H1 (cell line): ENCODE data around the gene TRIM31. TPM values are rescaled to one million over a fixed set of nuclear protein-coding genes. Genes with fewer than 3 reads are reported as not detected.

Experiments used
- CTCF ChIA-PET: fragments of 300-600 bp; sonication (Branson Sonifier 250); formaldehyde crosslinking; loops from one replicate; lab custom pipeline; 2021; ENCODE audit not compliant: partially characterized antibody; lab: Charles Lee
- POLR2A ChIA-PET: fragments of 300-600 bp; sonication (Branson Sonifier 250); formaldehyde crosslinking; loops from one replicate; lab custom pipeline; 2021; ENCODE audit warnings: inconsistent platforms; ENCODE audit not compliant: partially characterized antibody; lab: Charles Lee
- DNase-seq, 2 experiments: peaks; one replicate each; pipeline versions ENCODE4 v3.0.0 to v3.0.0-alpha.2; 2010 to 2022; ENCODE audit warnings: low spot score in 2 of 2, low read depth in 1 of 2, mixed read lengths in 1 of 2
- FAIRE-seq: peaks from 2 replicates; lab custom pipeline; 2011; peaks lifted over from hg19 to GRCh38; lab: Jason Lieb, UNC
- H2AFZ ChIP-seq: 2 replicates; pipeline ENCODE4 v1.8.1; 2012; ENCODE audit warnings: low read length, inconsistent platforms
- H2AK5ac ChIP-seq: 2 replicates; pipeline ENCODE4 v1.6.1; 2013; ENCODE audit warnings: low read depth, low read length
- H2BK120ac ChIP-seq: replicated peaks from 2 replicates; pipeline ENCODE3; 2013; ENCODE audit warnings: low read depth, low read length, inconsistent platforms
- H2BK12ac ChIP-seq: 2 replicates; pipeline ENCODE4 v1.6.1; 2013; ENCODE audit warnings: low read depth, low read length
- H2BK15ac ChIP-seq: 2 replicates; pipeline ENCODE4 v1.6.1; 2013; ENCODE audit warnings: low read length
- H2BK20ac ChIP-seq: 2 replicates; pipeline ENCODE4 v1.6.1; 2013; ENCODE audit warnings: low read length
- H2BK5ac ChIP-seq: 2 replicates; pipeline ENCODE4 v1.6.1; 2013; ENCODE audit warnings: low read depth, low read length
- H3K14ac ChIP-seq: 2 replicates; pipeline ENCODE4 v1.6.1; 2013; ENCODE audit warnings: inconsistent platforms; ENCODE audit not compliant: insufficient read length
- H3K18ac ChIP-seq: 2 replicates; pipeline ENCODE4 v1.6.1; 2013; ENCODE audit warnings: low read length; ENCODE audit errors: extremely low read depth
- H3K23ac ChIP-seq: 2 replicates; pipeline ENCODE4 v1.6.1; 2013; ENCODE audit warnings: inconsistent platforms; ENCODE audit not compliant: insufficient read length
- H3K23me2 ChIP-seq: 2 replicates; pipeline ENCODE4 v1.6.1; 2013; ENCODE audit warnings: low read depth, low read length
- H3K27ac ChIP-seq: 2 replicates; pipeline ENCODE4 v1.6.1; 2011; ENCODE audit warnings: low read depth, low read length, inconsistent platforms
- H3K27me3 ChIP-seq, 4 experiments: replicated peaks in 1 of 4; 1 replicate in 1 of 4; 2 replicates in 3 of 4; pipeline versions ENCODE4 v1.6.1 to v1.8.1; 2011 to 2013; ENCODE audit warnings: low read length in 3 of 4, mild to moderate bottlenecking in 3 of 4, inconsistent platforms in 2 of 4, mixed read lengths in 2 of 4, moderate library complexity in 1 of 4; ENCODE audit not compliant: control insufficient read depth in 3 of 4, insufficient read depth in 3 of 4; ENCODE audit errors: extremely low read depth in 1 of 4
- H3K36me3 ChIP-seq, 4 experiments: 2 replicates each; pipeline versions ENCODE4 v1.6.1 to v1.8.1; 2011 to 2013; ENCODE audit warnings: mild to moderate bottlenecking in 4 of 4, low read length in 3 of 4, moderate library complexity in 2 of 4, control low read depth in 1 of 4, inconsistent platforms in 1 of 4; ENCODE audit not compliant: insufficient read depth in 4 of 4, control insufficient read depth in 2 of 4
- H3K4ac ChIP-seq: replicated peaks from 2 replicates; pipeline ENCODE3; 2013; ENCODE audit warnings: low read length, low read depth, mixed read lengths, inconsistent platforms; ENCODE audit not compliant: insufficient read length
- H3K4me1 ChIP-seq, 4 experiments: replicated peaks in 1 of 4; 1 replicate in 1 of 4; 2 replicates in 3 of 4; pipeline versions ENCODE4 v1.6.1 to v1.8.1; 2011 to 2013; ENCODE audit warnings: low read length in 3 of 4, inconsistent platforms in 2 of 4, mixed read lengths in 1 of 4; ENCODE audit not compliant: insufficient read depth in 4 of 4, control insufficient read depth in 3 of 4
- H3K4me2 ChIP-seq, 2 experiments: 2 replicates each; pipeline versions ENCODE4 v1.6.1 to v1.8.1; 2011 to 2013; ENCODE audit warnings: low read depth in 2 of 2, low read length in 2 of 2, control low read depth in 1 of 2, inconsistent platforms in 1 of 2, mild to moderate bottlenecking in 1 of 2; ENCODE audit not compliant: insufficient read depth in 1 of 2
- H3K4me3 ChIP-seq, 4 experiments: fragments of 200-600, 300-600 bp in 1 of 4; sonication (generic), shearing (Covaris generic), sonication (Bioruptor Twin) in 1 of 4; 2 replicates each; pipeline versions ENCODE4 v1.5.1 to v1.8.1; 2011 to 2016; ENCODE audit warnings: low read length in 4 of 4, low read depth in 3 of 4, control low read depth in 2 of 4, inconsistent platforms in 2 of 4, mild to moderate bottlenecking in 2 of 4, mixed read lengths in 1 of 4, moderate library complexity in 1 of 4; ENCODE audit not compliant: insufficient read depth in 2 of 4; ENCODE audit errors: extremely low read depth in 1 of 4
- H3K56ac ChIP-seq: replicated peaks from 2 replicates; pipeline ENCODE3; 2013; ENCODE audit warnings: low read depth, mild to moderate bottlenecking, mixed read lengths, low read length, inconsistent platforms; ENCODE audit not compliant: insufficient read length
- H3K79me1 ChIP-seq: 2 replicates; pipeline ENCODE4 v1.6.1; 2013; ENCODE audit warnings: low read depth, low read length, control low read depth
- H3K79me2 ChIP-seq, 2 experiments: 2 replicates each; pipeline versions ENCODE4 v1.6.1 to v1.8.1; 2012 to 2013; ENCODE audit warnings: low read length in 2 of 2, mild to moderate bottlenecking in 2 of 2, inconsistent platforms in 1 of 2; ENCODE audit not compliant: insufficient read depth in 2 of 2, control insufficient read depth in 1 of 2
- H3K9ac ChIP-seq, 4 experiments: replicated peaks in 1 of 4; 1 replicate in 1 of 4; 2 replicates in 3 of 4; pipeline versions ENCODE4 v1.6.1 to v1.8.1; 2011 to 2013; ENCODE audit warnings: low read depth in 3 of 4, low read length in 3 of 4, control low read depth in 2 of 4, mild to moderate bottlenecking in 2 of 4, moderate library complexity in 2 of 4, inconsistent platforms in 1 of 4; ENCODE audit errors: extremely low read depth in 1 of 4
- H3K9me3 ChIP-seq, 2 experiments: 2 replicates each; pipeline versions ENCODE4 v1.6.1 to v1.8.1; 2012 to 2013; ENCODE audit warnings: mild to moderate bottlenecking in 2 of 2, moderate library complexity in 2 of 2, control low read depth in 1 of 2, inconsistent platforms in 1 of 2, low read depth in 1 of 2, low read length in 1 of 2, mixed read lengths in 1 of 2; ENCODE audit not compliant: insufficient read depth in 2 of 2
- H4K20me1 ChIP-seq, 2 experiments: replicated peaks in 1 of 2; 2 replicates each; pipeline versions ENCODE3 to v1.8.1; 2011 to 2013; ENCODE audit warnings: inconsistent platforms in 2 of 2, low read length in 2 of 2, mild to moderate bottlenecking in 1 of 2; ENCODE audit not compliant: insufficient read depth in 2 of 2, control insufficient read depth in 1 of 2
- H4K5ac ChIP-seq: 2 replicates; pipeline ENCODE4 v1.6.1; 2013; ENCODE audit warnings: low read length, low read depth, mixed read lengths, inconsistent platforms; ENCODE audit not compliant: insufficient read length
- H4K8ac ChIP-seq: 2 replicates; pipeline ENCODE4 v1.8.0; 2013; ENCODE audit warnings: mild to moderate bottlenecking, moderate library complexity, low read length, inconsistent platforms; ENCODE audit not compliant: insufficient read depth; ENCODE audit errors: extremely low read depth
- H4K91ac ChIP-seq: replicated peaks from 2 replicates; pipeline ENCODE3; 2013; ENCODE audit warnings: low read length, mixed read lengths, inconsistent platforms; ENCODE audit not compliant: insufficient read length
- CBX8 ChIP-seq: fragments of 300-800, 300-1000 bp; sonication (generic); IDR thresholded peaks from 2 replicates; pipeline ENCODE4 v1.7.1; 2016; ENCODE audit warnings: low read depth, low read length, borderline replicate concordance
- EGR1 ChIP-seq: IDR thresholded peaks from 2 replicates; pipeline ENCODE4 v1.6.1; 2011; ENCODE audit warnings: low read depth, low read length, borderline replicate concordance
- GABPA ChIP-seq: IDR thresholded peaks from 2 replicates; pipeline ENCODE4 v1.6.1; 2011; ENCODE audit warnings: mild to moderate bottlenecking, low read length, moderate library complexity, borderline replicate concordance; ENCODE audit not compliant: insufficient read depth
- PHF8 ChIP-seq: fragments of 200-600 bp; sonication (generic); conservative IDR thresholded peaks from 2 replicates; pipeline ENCODE4 v1.7.1; 2012; ENCODE audit warnings: low read depth, mild to moderate bottlenecking, inconsistent platforms, low read length, moderate library complexity
- POLR2AphosphoS5 ChIP-seq: IDR thresholded peaks from 2 replicates; pipeline ENCODE4 v1.6.1; 2011; ENCODE audit warnings: low read depth, low read length
- WGBS, 2 experiments: shearing (Covaris generic) in 1 of 2; methylation state at CpG; one replicate each; pipeline versions ENCODE4 v1.1.6 to v1.1.7; 2013 to 2015; ENCODE audit warnings: low lambda C conversion rate in 2 of 2, mixed read lengths in 2 of 2, inconsistent platforms in 1 of 2, low coverage in 1 of 2, missing lambda C conversion rate in 1 of 2; ENCODE audit not compliant: insufficient replicate concordance in 2 of 2, insufficient coverage in 1 of 2, insufficient read length in 1 of 2; ENCODE audit errors: extremely low coverage in 1 of 2, missing lambda C conversion rate in 1 of 2; 5-methylcytosine and 5-hydroxymethylcytosine counted together
- polyA plus RNA-seq, 7 experiments: library from polyadenylated mRNA; depleted of rRNA in 3 of 7; stranded (reverse) in 5 of 7; unstranded in 2 of 7; fragments of >200 nt in 5 of 7; fragments of 200-250 nt in 2 of 7; gene quantifications; 1 replicate in 5 of 7; 2 replicates in 1 of 7; 4 replicates in 1 of 7; pipeline versions ENCODE4 v1.2.1 to v1.2.3, GENCODE V29; 2011 to 2013; ENCODE audit warnings: missing spikeins in 2 of 7, mixed read lengths in 2 of 7
- total RNA-seq: library from RNA; stranded (reverse); fragmentation: NEBNext Ultra II Directional; extraction: Animal tissue kit (Norgen Biotek cat#: 25700); gene quantifications from 2 replicates; pipeline ENCODE4 v1.2.1, GENCODE V29; 2021

Gene TRIM31
- total and polyA plus RNA-seq, 2 of the 8 experiments (the other 6 are each of a cell fraction or from before 2014, with no cell fraction given) = not detected

DNA sequence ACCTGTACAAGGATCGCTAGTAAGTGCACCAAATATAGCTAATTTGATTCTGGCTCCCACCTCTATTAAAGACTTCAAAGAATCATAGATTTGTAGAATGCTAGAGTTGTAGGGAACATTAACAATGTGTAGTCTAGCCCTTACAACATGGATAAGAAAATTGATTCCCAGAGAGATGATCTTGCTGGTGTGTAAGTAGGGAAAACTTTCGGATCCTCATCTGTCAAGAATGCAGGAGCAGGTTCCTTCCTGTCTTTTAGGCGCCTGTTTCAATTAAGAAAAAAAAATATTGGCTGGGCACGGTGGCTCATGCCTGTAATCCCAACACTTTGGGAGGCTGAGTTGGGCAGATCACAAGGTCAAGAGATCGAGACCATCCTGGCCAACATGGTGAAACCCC lies 25.0 kb downstream of the TRIM31 start:
- Histone ChIP-seq H3K4me2 (no peak overlapping the region), H3K36me3 (no peaks in the 10 kb centered on the region), H4K91ac (no peak overlapping the region), H2BK20ac (no peak overlapping the region), H3K4me1 (peaks cover 0 to 5% (median 0%) of the 10 kb centered on the region in 4 experiments; a peak in 2 of 7 replicates), H2BK120ac (no peak overlapping the region), H3K9me3 (peaks cover 0 to 14% of the 10 kb centered on the region in 2 experiments; a peak in 2 of 4 replicates), H3K18ac (no peak overlapping the region), H2AFZ (no peak overlapping the region), H3K23me2 (no peaks in the 10 kb centered on the region), H3K4ac (no peak overlapping the region), H2BK5ac (no peak overlapping the region), H3K27ac (no peak overlapping the region), H4K20me1 (no peaks in the 10 kb centered on the region), H4K8ac (no peak overlapping the region), H3K4me3 (no peak overlapping the region), H3K56ac (no peak overlapping the region), H2AK5ac (no peak overlapping the region), H4K5ac (no peak overlapping the region), H2BK15ac (no peak overlapping the region), H3K14ac (no peak overlapping the region), H3K23ac (no peak overlapping the region), H3K79me2 (no peaks in the 10 kb centered on the region), H3K9ac (no peak overlapping the region), H3K27me3 (peaks cover 0 to 8% (median 0%) of the 10 kb centered on the region in 4 experiments; a peak in 3 of 7 replicates), H3K79me1 (no peaks in the 10 kb centered on the region), H2BK12ac (no peak overlapping the region)
- FAIRE-seq (no peak), DNase-seq (no peak)
- 88% methylated on average over 5 of the region's 5 CpGs; no CpG with 5 or more reads in 1 of the 2 experiments for WGBS, 2 experiments
- POLR2A ChIA-PET = no interaction called here
- CTCF ChIA-PET = interaction anchor here (0.6 to 2.3 kb wide), 4 partner anchors 9 to 490 kb away, joined by 3 to 18 read pairs (median 6); no protein-coding TSS in a partner anchor
- TF ChIP-seq POLR2AphosphoS5 (no peak), GABPA (no peak), PHF8 (no peak), EGR1 (no peak), CBX8 (no peak)
